ENCODE data around the gene ABI3BP.

Gene ABI3BP

DNA sequence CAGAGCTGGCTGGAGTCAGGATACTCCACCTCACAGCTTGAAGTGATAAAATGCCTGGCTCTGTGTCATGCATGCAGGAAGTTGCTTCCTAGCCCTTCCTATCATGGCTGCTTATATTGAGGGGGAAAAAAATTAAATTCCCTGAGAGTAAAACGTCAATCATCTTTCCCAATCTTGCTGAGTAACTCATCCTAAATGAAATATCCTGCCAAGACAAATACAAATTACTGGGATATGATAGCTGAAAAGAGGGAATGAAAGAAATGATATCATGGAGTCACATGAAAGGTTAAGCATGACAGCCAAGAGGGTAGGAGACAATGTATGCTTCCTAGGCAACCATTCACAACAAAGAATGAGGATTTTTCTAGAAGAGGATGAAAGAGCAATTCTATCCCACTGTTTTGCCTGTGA is 110.6 kb downstream of the ABI3BP start:
- no peak for DNase-seq (ENCODE audit: low spot score)

DNA sequence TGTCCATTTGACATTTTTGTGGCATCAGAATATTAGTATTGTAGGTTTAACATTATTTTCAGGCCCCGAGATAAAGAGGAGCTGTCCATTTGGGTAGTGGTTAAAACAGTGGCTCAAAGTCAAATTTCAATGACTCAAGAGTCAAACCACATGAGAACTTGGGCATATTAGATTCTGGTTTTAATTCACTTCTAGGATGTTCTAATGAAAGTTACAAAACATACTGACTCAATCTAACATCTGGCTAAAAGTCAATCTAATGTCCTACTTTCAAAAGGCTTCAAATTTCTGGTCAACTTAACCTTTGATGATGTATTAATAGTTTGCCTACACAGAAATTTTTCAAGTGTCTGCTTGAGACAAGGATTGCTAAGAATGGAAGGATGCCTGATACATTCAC is 112.4 kb downstream of the ABI3BP start:
- no peak for DNase-seq (ENCODE audit: low spot score)

DNA sequence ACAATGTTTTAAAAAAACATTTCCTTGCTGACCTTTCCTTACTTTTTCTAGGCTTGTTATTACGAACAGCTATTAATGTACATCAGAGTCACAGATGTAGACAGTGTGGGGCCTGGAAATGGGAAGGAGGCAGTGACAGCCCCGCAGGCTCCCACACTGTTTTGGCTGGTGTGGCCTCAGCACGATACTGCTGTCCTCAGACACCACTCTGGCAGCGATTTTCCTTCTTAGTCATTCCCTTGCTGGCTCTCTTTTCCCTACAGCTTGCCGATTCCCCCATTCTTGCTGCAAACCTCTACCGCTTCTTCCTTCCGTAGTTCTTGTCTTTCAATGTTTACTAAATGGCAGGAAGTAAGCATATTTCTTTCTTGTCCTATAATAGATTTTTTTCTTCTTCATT is 113.1 kb downstream of the ABI3BP start:
- no peak for DNase-seq (ENCODE audit: low spot score)

DNA sequence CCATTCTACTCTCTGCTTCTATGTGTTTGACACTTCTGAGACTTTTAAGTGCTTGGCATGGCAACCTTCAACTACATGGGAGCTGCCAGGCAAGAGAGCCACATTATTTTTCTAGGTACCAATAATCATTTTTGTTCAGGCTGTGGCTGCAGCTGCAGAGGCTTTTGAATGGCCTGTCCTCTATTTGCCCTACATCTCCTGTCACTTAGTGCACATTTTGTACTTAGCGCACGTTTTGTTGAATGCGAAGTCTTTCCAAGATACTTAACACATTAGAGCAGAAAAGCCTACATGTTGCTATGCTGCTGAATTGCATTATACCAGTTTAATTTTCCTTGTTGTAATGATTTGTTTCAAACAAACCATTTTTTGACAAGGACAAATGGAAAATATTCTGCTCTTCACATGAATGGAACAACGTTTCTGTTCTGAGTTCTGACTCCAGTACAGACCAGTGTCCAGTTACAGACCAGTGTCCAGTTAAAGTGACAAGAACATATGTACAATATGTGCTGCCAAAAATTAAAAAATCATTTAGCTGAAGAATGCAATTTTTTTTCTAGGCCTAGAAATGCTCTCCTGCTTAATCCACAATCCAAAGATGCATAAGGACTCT is 113.9 kb downstream of the ABI3BP start:
- DNase-seq (ENCODE audit: low spot score), result no peak

DNA sequence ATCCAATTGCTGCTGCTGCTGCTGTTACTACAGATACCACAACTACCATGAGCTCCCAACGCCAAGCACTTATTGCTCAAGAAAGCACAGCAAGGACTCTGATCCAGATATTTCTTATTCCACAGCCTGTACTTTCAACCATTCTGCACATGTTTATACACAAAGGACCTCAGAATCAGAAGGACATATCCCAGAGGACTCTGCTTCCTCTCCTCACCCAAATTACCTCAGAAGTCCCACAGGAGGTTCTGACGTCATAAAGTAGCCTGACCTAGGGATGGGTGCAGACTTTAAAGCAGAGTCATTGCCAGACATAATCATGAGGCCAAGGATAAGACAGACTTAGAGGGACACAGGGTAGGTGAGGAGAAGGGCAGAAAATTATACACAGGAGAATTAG is 115.9 kb downstream of the ABI3BP start:
- no peak for DNase-seq (ENCODE audit: low spot score)

DNA sequence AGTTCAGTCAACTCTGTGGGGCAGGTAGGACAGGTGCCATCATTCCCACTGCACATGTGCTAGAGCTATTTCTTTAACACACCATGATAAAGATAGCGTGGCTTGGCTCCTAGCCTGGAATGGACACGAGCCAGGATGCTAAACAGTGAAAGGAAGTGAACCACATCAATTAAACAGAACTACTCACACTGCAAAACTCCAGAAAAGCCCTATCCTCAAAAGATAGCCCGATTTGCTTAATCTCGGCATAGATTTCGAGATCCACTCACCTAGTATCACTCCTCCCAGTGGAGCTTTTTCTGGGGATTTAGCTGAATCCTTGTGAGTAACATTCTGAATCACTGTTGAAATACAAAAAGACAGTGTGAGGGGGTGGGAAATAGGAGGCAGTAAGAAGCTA is 118.0 kb downstream of the ABI3BP start:
- DNase-seq (ENCODE audit: low spot score), result peak; percentile 32

DNA sequence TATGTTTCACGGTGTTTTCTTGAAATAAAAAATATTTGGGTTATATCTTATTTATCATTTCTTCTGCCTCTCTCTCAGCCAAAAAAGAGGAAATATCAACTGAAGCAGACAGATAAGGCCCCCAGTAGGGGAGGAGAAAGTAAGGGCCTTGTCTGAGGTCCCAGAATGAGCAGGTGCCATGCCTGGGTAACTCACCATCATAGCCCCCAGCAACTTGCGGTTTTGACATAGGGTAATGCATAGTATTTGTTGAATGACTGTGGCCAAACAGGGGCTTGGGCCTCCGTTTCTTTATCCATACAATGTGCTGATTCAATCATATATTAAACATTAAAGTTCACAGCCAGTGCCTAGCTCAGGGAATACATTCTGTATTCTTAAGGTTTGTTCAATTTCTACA is 119.6 kb downstream of the ABI3BP start:
- no peak for DNase-seq (ENCODE audit: low spot score)

DNA sequence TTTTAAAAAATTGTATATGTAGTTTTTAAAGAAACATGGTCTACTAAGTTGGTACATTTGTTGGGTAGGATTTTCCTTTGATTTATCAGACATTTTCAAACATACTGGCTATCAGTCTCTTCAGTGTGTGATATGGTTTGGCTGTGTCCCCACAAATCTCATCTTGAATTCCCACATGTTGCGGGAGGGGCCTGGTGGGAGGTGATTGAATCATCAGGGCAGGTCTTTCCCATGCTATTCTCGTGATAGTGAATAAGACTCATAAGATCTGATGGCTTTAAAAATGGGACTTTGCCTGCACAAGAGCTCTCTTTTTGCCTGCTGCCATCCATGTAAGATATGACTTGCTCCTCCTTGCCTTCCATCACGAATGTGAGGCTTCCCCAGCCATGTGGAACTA is 121.9 kb downstream of the ABI3BP start:
- DNase-seq (ENCODE audit: low spot score), result no peak

DNA sequence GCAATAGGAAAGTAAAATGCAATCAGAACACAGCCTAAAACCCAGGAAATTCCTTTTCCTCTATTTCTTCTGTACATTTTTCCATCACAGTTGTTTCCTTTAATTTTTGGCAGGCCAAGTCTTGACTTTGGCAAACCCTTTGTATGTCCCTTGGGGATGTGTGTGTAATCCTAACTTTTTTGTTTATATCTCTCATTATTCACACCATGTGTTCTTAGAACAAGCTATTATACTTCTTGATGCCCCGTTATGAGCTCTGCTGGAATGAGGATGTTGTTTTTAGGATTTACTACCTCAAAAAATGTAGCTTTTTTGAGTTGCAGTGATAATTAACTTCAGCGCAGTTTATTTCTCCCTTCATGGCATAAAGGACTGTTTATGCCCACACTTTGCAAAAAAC is 123.4 kb downstream of the ABI3BP start:
- no peak for DNase-seq (ENCODE audit: low spot score)

DNA sequence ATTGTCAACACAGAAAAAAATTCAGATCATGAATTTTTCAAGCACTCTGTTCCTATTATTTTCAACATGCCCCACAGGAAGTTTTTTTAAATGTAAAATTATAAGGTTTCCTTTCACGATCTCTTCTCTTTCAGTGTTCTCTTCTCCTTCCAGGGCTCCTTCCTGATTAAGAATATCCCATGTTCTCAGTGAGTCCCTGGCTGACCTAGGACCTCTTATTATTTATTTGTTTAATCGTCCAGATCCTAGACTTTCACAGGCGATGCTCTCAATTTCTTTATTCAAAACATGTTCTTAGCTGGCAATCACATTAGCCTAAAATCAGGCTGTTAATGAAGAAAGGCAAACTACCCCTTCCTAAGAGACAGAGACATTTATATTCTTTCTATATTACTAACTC is 124.3 kb downstream of the ABI3BP start:
- no peak for DNase-seq (ENCODE audit: low spot score)

DNA sequence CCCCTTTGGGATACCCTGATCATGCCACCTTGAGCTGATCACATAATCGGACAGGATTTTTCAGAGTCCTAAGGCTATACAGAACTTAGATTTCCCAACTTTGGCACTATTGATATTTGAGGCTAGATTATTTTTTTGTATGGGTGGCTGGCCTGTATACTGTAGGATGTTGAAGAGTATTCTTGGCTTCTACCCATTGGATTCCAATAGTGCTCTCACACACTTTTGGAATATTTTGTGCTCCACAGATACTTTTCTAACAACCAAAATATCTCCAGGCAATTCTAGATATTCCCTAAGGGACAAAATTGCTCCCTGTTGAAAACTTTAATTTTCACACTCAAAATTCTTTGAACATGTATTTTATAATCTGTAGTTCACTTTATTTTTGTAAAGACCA is 125.1 kb downstream of the ABI3BP start:
- DNase-seq (ENCODE audit: low spot score), result no peak

DNA sequence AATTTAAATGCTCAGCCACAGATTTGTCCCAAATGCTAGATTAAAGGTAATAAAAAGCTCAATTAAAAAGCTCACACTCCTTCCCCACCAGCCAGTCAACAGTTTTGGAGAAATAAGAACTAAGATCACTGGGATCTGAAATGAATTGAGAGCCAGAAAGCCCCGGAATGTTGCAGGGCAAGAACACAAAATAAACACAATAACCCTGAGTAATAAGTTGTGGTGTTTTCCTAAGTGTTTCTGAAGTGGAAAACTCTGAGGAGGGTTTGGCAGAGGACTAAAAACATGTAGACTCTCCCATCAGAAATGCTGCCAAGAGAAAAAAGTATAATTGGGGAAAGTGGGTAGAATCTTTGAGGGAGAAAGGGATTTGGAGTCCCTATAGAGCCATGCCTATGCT is 127.8 kb downstream of the ABI3BP start:
- no peak for DNase-seq (ENCODE audit: low spot score)

DNA sequence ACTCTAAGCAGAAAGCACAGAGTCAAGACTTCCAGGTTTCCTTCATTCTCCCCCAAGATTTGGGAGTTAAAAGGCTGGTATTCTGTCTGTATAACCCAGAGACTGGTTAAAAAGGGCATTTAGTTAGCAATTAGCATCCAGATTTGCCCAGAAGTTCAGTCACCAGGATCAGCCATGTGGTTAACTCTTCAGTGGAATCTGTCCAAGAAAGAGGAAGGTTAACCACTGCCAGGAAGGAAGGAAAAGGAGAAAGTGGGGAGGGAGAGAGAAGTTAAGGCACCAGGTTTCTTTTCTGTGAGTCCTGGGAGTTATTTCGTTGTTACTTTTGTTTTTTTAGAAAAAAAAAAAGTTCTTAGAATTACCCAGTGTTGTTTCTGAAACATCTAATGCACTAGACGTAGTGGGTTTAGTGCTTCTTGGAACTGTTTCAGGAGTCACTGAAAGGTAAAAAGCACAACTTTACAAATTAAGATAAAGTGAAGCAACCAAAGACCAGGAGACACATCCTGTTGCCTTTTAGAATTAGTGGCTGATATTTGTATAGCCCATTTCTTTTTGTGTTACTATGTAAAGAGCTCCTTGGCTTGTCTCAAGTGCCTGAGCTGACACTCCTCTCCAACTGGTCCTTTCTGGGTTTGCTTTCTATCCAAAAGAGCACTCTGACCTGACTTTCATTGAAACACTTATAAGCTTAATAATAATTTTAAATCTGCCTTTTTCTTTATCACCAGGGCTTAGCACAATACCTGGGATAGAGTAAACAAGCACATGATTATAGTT is 128.6 kb downstream of the ABI3BP start:
- DNase-seq (ENCODE audit: low spot score), result no peak

DNA sequence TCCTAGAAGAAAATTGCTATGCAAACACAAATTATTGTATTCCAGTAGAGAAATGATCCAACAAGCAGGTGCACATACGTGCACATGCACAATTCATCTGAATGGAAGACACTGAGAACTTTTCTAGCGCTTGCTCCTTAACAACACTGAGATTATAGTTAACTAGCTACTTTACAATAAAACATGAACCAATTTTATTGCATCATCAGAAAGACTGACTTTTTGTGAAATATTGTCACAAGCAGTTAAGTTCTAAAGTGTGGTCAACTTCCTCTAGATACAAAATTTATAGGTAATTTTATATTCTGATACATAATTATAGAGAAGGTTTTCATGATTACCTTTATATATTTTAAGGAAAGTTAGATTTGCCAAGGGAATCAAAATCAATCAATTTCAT is 135.4 kb downstream of the ABI3BP start:
- DNase-seq (ENCODE audit: low spot score), result no peak

DNA sequence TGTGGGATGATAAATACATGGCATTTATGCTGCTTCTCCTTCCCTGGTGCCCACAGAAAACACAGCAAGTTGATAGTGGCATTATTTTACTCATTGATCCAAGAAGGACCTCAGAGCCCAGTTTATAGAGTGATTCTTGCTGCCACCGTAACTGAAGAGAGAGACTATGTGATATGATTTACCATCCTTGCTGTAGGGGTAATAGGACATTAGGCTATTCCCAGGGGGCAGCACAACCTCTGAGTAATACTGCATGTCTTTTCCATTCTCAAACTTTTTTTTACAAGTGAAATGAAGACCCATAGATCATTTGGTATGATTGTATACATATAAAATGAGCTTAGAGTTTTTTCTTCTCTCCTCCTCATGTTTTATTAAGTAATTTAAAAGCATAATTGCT is 136.4 kb downstream of the ABI3BP start:
- DNase-seq (ENCODE audit: low spot score), result no peak

DNA sequence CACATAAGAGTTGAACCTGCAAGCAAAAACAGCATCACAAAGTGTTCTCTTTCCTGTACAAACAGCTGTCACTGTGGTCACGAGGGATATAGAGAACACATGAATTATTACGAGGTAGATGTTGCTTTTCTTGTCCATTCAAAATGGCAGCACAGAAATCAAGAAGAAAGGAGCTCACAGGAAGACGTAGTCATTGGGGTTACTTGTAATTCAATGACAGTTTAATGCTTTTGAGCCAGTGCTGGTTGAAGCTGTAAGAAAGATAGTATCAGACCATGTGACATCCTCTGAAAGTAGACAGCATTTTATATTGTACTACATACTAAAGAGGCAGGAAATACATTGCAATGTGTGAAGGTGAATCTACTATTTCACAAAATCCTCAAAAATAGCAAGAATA is 140.4 kb downstream of the ABI3BP start:
- no peak for DNase-seq (ENCODE audit: low spot score)

DNA sequence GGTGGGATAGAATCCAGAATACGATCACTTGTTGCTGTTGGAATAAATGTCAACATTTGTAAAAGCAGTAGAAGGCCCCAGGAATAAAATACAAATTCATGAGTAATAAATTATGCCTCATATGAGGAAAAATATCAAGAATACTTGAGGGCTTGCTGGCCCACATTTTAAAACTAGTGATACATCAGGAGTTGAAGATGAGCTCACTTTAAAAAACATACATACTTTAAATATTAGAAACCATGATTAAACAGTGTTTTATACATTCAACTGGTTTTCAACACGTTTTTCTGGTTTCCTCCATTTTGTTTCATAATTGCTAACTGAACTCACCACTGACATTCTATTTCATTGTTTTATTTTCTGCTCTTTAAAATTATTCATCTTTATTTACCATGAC is 142.5 kb downstream of the ABI3BP start:
- no peak for DNase-seq (ENCODE audit: low spot score)

DNA sequence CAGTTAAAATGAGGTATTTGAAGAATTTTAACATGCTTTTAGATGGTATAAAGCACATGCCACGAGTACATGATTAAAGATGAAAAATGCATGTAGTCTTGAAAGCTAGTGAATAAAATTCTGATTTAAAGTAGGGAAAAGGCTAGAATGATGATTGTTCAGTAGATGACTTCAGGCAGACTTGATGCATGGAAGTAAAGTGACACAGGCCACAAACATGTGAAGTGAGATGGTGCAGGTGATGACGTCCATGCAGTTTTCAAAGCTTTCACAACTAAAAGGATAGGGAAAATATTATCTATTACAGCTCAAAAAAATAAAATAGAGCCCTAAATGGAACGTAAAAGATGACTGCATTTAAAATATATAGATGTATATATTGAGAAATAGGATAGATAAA is 143.1 kb downstream of the ABI3BP start:
- DNase-seq (ENCODE audit: low spot score), result no peak

DNA sequence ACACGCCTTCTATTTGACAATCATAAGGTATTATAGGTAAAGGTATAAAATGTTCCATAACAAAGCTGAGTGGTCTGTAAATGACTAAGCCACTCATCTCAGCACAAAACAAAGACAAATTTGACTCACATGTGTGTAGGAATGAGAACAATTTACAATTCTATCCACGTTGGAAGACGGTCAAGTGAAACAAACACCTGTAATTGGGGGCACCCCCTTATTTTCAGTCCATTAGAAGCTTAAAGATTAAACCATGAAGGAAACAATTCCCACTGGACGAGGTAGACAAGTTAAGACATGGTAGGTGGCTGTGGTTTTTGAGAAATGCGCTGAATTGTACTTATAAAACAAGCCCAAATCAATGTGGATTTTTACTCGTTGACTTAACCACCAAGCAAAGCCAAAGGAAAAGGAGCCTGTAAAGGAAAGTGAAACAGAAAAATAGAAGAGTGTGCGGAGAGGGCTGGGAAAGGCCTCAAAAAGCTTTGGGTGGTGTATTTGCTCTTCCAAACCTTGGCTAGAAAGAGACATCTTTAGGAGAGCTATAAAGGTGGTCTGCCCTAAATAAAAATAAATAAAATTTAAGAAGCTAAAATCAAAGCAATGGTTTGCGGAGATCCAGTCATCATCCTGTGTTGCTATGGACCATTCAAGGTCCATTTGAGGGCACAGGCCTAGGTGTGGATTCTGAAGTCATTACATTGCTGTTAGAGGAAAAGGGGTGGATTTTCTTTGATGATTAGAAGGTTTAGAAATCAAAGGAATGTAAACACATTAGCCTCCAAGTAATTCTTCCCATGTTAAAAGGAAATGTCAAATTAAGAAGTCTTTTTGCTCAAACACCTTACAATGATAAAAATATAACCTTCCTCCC is 148.9 kb downstream of the ABI3BP start:
- DNase-seq (ENCODE audit: low spot score), result no peak

DNA sequence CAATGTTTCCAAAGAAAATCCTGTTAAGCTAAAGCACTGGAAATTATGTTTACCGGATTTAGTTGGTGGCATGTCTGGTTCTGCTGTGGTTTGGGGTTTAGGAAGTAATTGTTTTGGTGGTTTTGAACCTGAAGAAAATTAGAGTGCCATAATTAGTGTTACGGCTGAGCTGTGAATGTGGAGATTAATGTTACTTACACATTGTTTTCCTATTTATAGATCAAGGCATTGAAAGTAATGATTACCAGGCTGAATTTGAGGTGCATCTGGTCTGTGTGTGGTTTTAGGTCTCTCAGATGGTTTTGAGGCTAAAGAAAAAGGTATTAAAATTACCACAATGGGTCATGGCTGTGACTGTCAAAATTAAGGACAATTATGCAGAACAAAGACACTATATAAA is 155.1 kb downstream of the ABI3BP start:
- DNase-seq (ENCODE audit: low spot score), result no peak

DNA sequence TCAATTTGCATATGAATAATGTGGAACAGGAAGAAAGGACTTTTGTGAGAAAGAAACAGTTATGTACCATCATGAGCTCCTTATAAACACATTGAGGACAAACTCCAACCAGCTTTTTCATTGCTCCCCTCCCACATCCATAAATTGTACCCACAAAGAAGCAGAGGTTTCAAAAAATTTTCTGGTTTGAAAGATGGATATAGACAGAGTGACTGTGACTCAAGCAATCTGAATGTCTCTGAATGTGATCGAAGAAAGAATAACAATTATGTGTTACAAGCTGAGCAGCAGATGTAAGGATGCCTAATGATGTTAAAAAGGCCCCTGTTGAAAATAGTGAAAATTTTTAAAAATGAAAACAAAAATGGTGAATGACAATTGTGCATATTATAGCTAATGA is 156.6 kb downstream of the ABI3BP start:
- DNase-seq (ENCODE audit: low spot score), result no peak

DNA sequence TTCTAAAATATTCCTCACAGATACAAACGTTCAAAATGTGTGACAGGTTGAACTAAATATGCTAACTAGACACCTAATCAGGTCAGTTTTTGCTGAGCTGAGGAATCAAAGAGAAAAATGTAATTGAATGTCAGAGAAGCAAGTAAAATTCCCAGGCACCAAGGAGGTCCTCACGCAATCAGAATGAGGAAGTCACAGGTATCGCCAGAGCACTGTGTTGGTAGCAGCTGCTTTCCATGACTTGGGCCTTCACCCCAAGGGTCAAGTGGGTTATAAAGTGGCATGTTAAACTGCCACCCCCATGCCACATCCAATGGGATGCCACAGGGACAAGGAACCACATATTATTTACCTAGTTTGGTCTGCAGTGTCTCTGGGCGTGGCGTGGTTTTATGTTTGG is 158.9 kb downstream of the ABI3BP start:
- DNase-seq (ENCODE audit: low spot score), result no peak

DNA sequence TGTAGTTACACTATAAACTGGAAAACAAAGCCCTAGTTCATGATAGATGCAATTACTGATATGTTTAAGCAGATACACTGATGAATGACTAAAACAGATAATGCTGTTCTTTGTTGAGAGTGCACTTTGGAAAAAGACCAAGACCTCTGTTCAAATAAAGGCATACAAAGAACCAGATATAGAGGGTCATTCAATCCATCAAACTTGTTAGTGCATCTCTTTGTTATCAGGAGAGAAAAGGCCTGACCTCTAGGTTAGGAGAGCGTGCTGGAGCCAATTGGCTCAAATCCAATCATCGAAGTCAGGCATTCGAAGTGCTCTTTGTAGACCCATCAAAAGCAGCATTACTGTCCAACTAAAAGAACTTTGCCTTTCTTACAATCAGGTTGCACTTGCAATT is 159.7 kb downstream of the ABI3BP start:
- DNase-seq (ENCODE audit: low spot score), result peak; percentile 65

All from Ammon's horn (tissue), 1 donor.